GM12892 (cell line): ENCODE data around the gene METTL22.

Experiments used
- POLR2A ChIP-seq: IDR thresholded peaks from 2 replicates; pipeline ENCODE4 v1.6.1; 2011; ENCODE audit warnings: low read depth, low read length, control low read depth
- POLR2AphosphoS5 ChIP-seq: IDR thresholded peaks from 2 replicates; pipeline ENCODE4 v1.6.1; 2011; ENCODE audit warnings: low read depth, low read length, control low read depth
- TAF1 ChIP-seq: IDR thresholded peaks from 2 replicates; pipeline ENCODE4 v1.6.1; 2011; ENCODE audit warnings: low read depth, mild to moderate bottlenecking, control low read depth, low read length, borderline replicate concordance

DNA sequence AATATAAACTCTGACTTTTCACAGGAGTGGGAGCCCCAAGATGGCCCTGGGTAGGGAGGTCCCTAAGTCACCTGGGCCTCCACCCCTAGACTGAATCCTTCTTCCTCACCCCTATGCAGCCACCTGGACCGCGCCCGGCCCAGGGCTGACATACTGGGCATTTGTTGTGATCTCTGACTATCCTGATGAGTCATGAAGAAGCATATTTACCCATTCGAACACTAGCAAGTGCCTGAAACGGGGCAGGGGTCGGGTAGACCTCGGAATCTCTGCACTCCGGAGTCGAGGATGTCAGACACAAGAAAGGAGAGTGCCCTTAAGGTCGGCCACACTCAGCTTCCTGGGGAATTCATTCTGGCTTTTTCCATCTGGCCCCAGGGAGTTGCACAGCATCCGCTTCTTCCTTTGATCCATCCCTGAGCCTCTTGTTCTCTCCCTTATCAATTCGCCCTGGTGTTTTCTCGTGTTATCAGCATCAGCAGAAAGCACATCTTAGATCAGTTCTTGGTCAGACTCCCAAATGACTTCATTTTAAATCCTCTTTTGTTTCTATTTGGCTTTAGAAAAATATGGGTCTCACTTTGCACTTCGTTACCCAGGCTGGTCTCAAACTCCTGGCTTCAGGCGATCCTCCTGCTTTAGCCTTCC lies 10.4 kb downstream of the METTL22 start:
- TF ChIP-seq POLR2A (no peak), TAF1 (no peak), POLR2AphosphoS5 (no peak)
